GM12878 (cell line): ENCODE data around the gene CROCC. TPM values are rescaled to one million over a fixed set of nuclear protein-coding genes. Genes with fewer than 3 reads are reported as not detected.

Experiments used
- ATAC-seq: fragments of 200-7000 bp; cut with Tn5 transposase; 3 replicates; pipeline ENCODE4 v1.9.1; 2020; ENCODE audit warnings: mild to moderate bottlenecking, moderate library complexity
- BruUV-seq: library from RNA; stranded (reverse); fragments of 400-500 nt; replicated peaks from 2 replicates; lab custom pipeline; 2021; lab: Mats Ljungman, UMichigan
- CTCF ChIA-PET: fragments of 300-600 bp; sonication (Branson Sonifier 250); formaldehyde crosslinking; extraction: SDS; loops from one replicate; lab custom pipeline; 2021; ENCODE audit warnings: inconsistent platforms; lab: Yijun Ruan, JAX
- POLR2A ChIA-PET: fragments of 350-600 bp; formaldehyde crosslinking; extraction: SDS; loops from one replicate; lab custom pipeline; 2021; ENCODE audit warnings: inconsistent platforms; lab: Charles Lee
- RAD21 ChIA-PET: fragments of 300-600 bp; sonication (Branson Sonifier 250); formaldehyde crosslinking; loops from one replicate; lab custom pipeline; 2023; ENCODE audit warnings: antibody characterized with exemption; ENCODE audit not compliant: unreplicated experiment; lab: Charles Lee
- SMC1A ChIA-PET: fragments of 300-600 bp; sonication (Branson Sonifier 250); formaldehyde crosslinking; loops from one replicate; lab custom pipeline; 2023; ENCODE audit not compliant: unreplicated experiment, uncharacterized antibody; lab: Charles Lee
- DNase-seq: peaks from one replicate; pipeline ENCODE4 v3.0.0-alpha.2; 2011; ENCODE audit warnings: low read depth, low spot score
- FAIRE-seq: peaks from 3 replicates; lab custom pipeline; 2011; peaks lifted over from hg19 to GRCh38; lab: Jason Lieb, UNC
- H2AFZ ChIP-seq: 2 replicates; pipeline ENCODE4 v1.6.0; 2011; ENCODE audit warnings: low read depth, low read length, control low read depth; ENCODE audit not compliant: control insufficient read depth
- H3K27ac ChIP-seq: 2 replicates; pipeline ENCODE4 v1.5.1; 2011; ENCODE audit warnings: control low read depth; ENCODE audit not compliant: control insufficient read depth, insufficient read depth
- H3K27me3 ChIP-seq, 2 experiments: replicated peaks in 1 of 2; 2 replicates each; pipeline versions ENCODE4 v1.6.0 to v1.6.1; 2011; ENCODE audit warnings: low read length in 1 of 2; ENCODE audit not compliant: control insufficient read depth in 2 of 2, insufficient read depth in 2 of 2
- H3K36me3 ChIP-seq, 2 experiments: 2 replicates each; pipeline ENCODE4 v1.5.1; 2011; ENCODE audit warnings: low read length in 1 of 2; ENCODE audit not compliant: control insufficient read depth in 2 of 2, insufficient read depth in 2 of 2
- H3K4me1 ChIP-seq: 2 replicates; pipeline ENCODE4 v1.6.1; 2011; ENCODE audit warnings: mild to moderate bottlenecking, low read length, moderate library complexity, mixed read lengths; ENCODE audit not compliant: control insufficient read depth, insufficient read depth
- H3K4me2 ChIP-seq: 2 replicates; pipeline ENCODE4 v1.6.0; 2011; ENCODE audit warnings: control low read depth; ENCODE audit not compliant: control insufficient read depth, insufficient read depth
- H3K4me3 ChIP-seq: fragments of 200-600 bp; sonication (generic); 2 replicates; pipeline ENCODE4 v1.5.1; 2016
- H3K79me2 ChIP-seq: 2 replicates; pipeline ENCODE4 v1.6.0; 2011; ENCODE audit warnings: low read length; ENCODE audit not compliant: control insufficient read depth, insufficient read depth
- H3K9ac ChIP-seq: 2 replicates; pipeline ENCODE4 v1.8.0; 2011; ENCODE audit warnings: low read length, control low read depth, mixed read lengths; ENCODE audit not compliant: control insufficient read depth, insufficient read depth
- H3K9me3 ChIP-seq: replicated peaks from 3 replicates; pipeline ENCODE4 v1.5.1; 2011; ENCODE audit warnings: mild to moderate bottlenecking, low read length; ENCODE audit not compliant: control insufficient read depth, insufficient read depth
- H4K20me1 ChIP-seq: 2 replicates; pipeline ENCODE4 v1.6.0; 2011; ENCODE audit not compliant: control insufficient read depth, insufficient read depth
- ATF3 ChIP-seq: IDR thresholded peaks from 2 replicates; pipeline ENCODE4 v1.6.1; 2011; ENCODE audit warnings: low read depth, mild to moderate bottlenecking, low read length, moderate library complexity, borderline replicate concordance; ENCODE audit errors: extremely low read depth
- BCL11A ChIP-seq: IDR thresholded peaks from 2 replicates; pipeline ENCODE4 v1.6.1; 2011; ENCODE audit warnings: low read depth, low read length
- CBX3 ChIP-seq: fragments of 200-600 bp; sonication (generic); IDR thresholded peaks from 2 replicates; pipeline ENCODE4 v1.6.1; 2016; ENCODE audit warnings: low read depth, borderline replicate concordance
- CHD1 ChIP-seq: IDR thresholded peaks from 2 replicates; pipeline ENCODE4 v1.6.1; 2012; ENCODE audit warnings: low read depth, low read length, improper control_type of control experiment
- CREM ChIP-seq: IDR thresholded peaks from 2 replicates; pipeline ENCODE4 v1.6.1; 2014; ENCODE audit warnings: antibody characterized with exemption, low read depth
- EED ChIP-seq: sonication (generic); IDR thresholded peaks from 2 replicates; pipeline ENCODE4 v1.6.1; 2016; ENCODE audit warnings: antibody characterized with exemption, low read depth
- IRF4 ChIP-seq: IDR thresholded peaks from 2 replicates; pipeline ENCODE4 v1.6.1; 2011; ENCODE audit warnings: low read depth, low read length
- MXI1 ChIP-seq: fragments of 150-350 bp; IDR thresholded peaks from 2 replicates; pipeline ENCODE4 v1.6.1; 2011; ENCODE audit warnings: low read depth, mild to moderate bottlenecking, inconsistent platforms, low read length, improper control_type of control experiment
- NBN ChIP-seq: fragments of 450-650 bp; IDR thresholded peaks from 2 replicates; pipeline ENCODE4 v1.6.1; 2016
- NFYA ChIP-seq: IDR thresholded peaks from 2 replicates; pipeline ENCODE4 v1.6.1; 2011; ENCODE audit warnings: low read depth, mild to moderate bottlenecking, low read length, improper control_type of control experiment, borderline replicate concordance
- NR2F1 ChIP-seq: fragments of 450-650 bp; conservative IDR thresholded peaks from 2 replicates; pipeline ENCODE4 v1.6.1; 2017; ENCODE audit warnings: mild to moderate bottlenecking
- TARDBP ChIP-seq: IDR thresholded peaks from 2 replicates; pipeline ENCODE4 v1.6.1; 2016; ENCODE audit warnings: borderline replicate concordance
- YBX1 ChIP-seq: fragments of 450-650 bp; IDR thresholded peaks from 2 replicates; pipeline ENCODE4 v1.6.1; 2016; ENCODE audit warnings: antibody characterized with exemption
- ZBTB40 ChIP-seq: fragments of 450-650 bp; IDR thresholded peaks from 2 replicates; pipeline ENCODE4 v1.6.1; 2016; ENCODE audit warnings: mild to moderate bottlenecking, moderate library complexity, borderline replicate concordance
- ZNF622 ChIP-seq: fragments of 450-650 bp; IDR thresholded peaks from 2 replicates; pipeline ENCODE4 v1.6.1; 2017; ENCODE audit warnings: mild to moderate bottlenecking, inconsistent platforms
- WGBS: methylation state at CpG from one replicate; pipeline ENCODE4 v1.1.6; 2016; ENCODE audit warnings: low lambda C conversion rate; ENCODE audit not compliant: insufficient replicate concordance, insufficient coverage; ENCODE audit errors: missing lambda C conversion rate; 5-methylcytosine and 5-hydroxymethylcytosine counted together
- in situ Hi-C: fragments of 300-500 bp; cut with MboI; formaldehyde crosslinking; loops from 9 replicates; pipeline ENCODE4 v1.14.3; 2018; ENCODE audit warnings: mixed read lengths
- intact Hi-C: fragments of 100-400 bp; cut with micrococcal nuclease; formaldehyde crosslinking; loops from one replicate; pipeline ENCODE4 v1.14.2; 2022; ENCODE audit not compliant: unreplicated experiment
- polyA plus RNA-seq, 11 experiments: library from polyadenylated mRNA; depleted of rRNA in 4 of 11; unstranded in 6 of 11; stranded (reverse) in 5 of 11; fragments of >200 nt; fragmentation: Nextera tagmentation in 4 of 11; fragmentation: Illumina TruSeq in 1 of 11; extraction: Ambion mirVana in 4 of 11; extraction: Trizol in 1 of 11; gene quantifications; 1 replicate in 1 of 11; 2 replicates in 10 of 11; pipeline versions ENCODE4 v1.2.1 to v1.2.3, GENCODE V29; 2011 to 2016; ENCODE audit warnings: inconsistent platforms in 2 of 11, missing spikeins in 2 of 11, low read depth in 1 of 11
- total RNA-seq, 4 experiments: library from RNA; depleted of rRNA in 3 of 4; stranded (reverse); fragments of >200 nt in 3 of 4; fragmentation: Illumina TruSeq in 1 of 4; extraction: Trizol in 1 of 4; gene quantifications; 2 replicates each; pipeline versions ENCODE4 v1.2.1 to v1.2.3, GENCODE V29; 2013 to 2021
- TF ChIP-seq, protein P1 (sequence below): fragments of 450-650 bp; IDR thresholded peaks from 2 replicates; pipeline ENCODE4 v1.6.1; 2017; ENCODE audit warnings: borderline replicate concordance

The CROCC gene
- total and polyA plus RNA-seq, 10 of the 15 experiments (the other 5 are each of a cell fraction or from before 2014, with no cell fraction given): 0.04 to 5.5 (median 2.3) TPM

DNA sequence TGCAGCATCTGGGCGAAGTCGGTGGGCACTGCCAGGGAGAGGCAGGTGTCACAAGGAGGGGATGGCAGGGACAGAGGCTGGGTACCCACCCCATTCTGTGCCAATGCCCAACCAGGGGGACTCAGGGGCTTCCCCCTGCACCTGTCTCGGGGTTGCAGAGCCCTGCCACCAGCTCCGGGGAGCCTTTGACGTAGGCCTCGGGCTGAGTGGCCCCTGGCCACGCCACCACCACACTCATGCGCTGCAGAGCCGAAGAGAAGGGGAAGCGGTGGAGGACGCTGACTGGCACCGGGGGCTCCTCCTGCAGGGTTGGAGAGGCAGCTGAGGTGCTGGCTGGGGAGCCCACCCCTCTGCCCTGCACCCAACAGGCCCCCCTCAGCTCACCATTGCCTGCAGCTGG, 70.4 kb downstream of the CROCC start:
- FAIRE-seq: no peak
- CTCF ChIA-PET: no interaction called here
- Histone ChIP-seq H3K9ac (no peak overlapping the region), H4K20me1 (no peaks in the 10 kb centered on the region)
- TF ChIP-seq BCL11A (no peak), ZBTB40 (no peak), IRF4 (no peak), ATF3 (no peak), NR2F1 (no peak), CBX3 (no peak), CHD1 (no peak), EED (no peak), YBX1 (no peak), TARDBP (no peak), ZNF622 (no peak), CREM (no peak), NFYA (no peak), NBN (no peak), MXI1 (no peak)
- TF ChIP-seq, protein P1, sequence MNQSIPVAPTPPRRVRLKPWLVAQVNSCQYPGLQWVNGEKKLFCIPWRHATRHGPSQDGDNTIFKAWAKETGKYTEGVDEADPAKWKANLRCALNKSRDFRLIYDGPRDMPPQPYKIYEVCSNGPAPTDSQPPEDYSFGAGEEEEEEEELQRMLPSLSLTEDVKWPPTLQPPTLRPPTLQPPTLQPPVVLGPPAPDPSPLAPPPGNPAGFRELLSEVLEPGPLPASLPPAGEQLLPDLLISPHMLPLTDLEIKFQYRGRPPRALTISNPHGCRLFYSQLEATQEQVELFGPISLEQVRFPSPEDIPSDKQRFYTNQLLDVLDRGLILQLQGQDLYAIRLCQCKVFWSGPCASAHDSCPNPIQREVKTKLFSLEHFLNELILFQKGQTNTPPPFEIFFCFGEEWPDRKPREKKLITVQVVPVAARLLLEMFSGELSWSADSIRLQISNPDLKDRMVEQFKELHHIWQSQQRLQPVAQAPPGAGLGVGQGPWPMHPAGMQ: no peak
- TF ChIP-seq, all 136 proteins: peak for 0
- H3K27ac ChIP-seq: no peak overlapping the region
- no peaks in the 10 kb centered on the region for H3K36me3 ChIP-seq
- ATAC-seq (no peak), DNase-seq (no peak)
- in situ Hi-C loops: no loop called here
- ChIA-PET POLR2A (no interaction called here), RAD21 (no interaction called here), SMC1A (no interaction called here)
- no peak overlapping the region for H2AFZ ChIP-seq
- BruUV-seq: no TSS peak
- no peak overlapping the region for H3K4me2 ChIP-seq
- no peak overlapping the region for H3K4me3 ChIP-seq
- H3K27me3 ChIP-seq: no peaks in the 10 kb centered on the region
- no peaks in the 10 kb centered on the region for H3K9me3 ChIP-seq
- intact Hi-C loops: no loop called here
- 76% methylated on average over 9 of the region's 12 CpGs for WGBS
- H3K4me1 ChIP-seq: no peaks in the 10 kb centered on the region
- H3K79me2 ChIP-seq: no peaks in the 10 kb centered on the region
